Panc1 (cell line): ENCODE results near the gene UGT1A6.

Source experiments
- CTCF ChIP-seq: fragments of 450-650 bp; IDR thresholded peaks from 2 replicates; pipeline ENCODE4 v1.5.1; 2017; ENCODE audit warnings: mild to moderate bottlenecking
- POLR2AphosphoS5 ChIP-seq: IDR thresholded peaks from 2 replicates; pipeline ENCODE4 v1.6.1; 2012; ENCODE audit warnings: mild to moderate bottlenecking, low read depth, low read length, moderate library complexity
- SIN3A ChIP-seq: IDR thresholded peaks from 2 replicates; pipeline ENCODE4 v1.6.1; 2012; ENCODE audit warnings: low read depth, mild to moderate bottlenecking, low read length, moderate library complexity, borderline replicate concordance; ENCODE audit not compliant: insufficient read depth
- TCF7L2 ChIP-seq: IDR thresholded peaks from 2 replicates; pipeline ENCODE4 v1.6.1; 2011; ENCODE audit warnings: mild to moderate bottlenecking, low read depth, low read length, inconsistent platforms

- TF ChIP-seq POLR2AphosphoS5 (no peak), CTCF (no peak), SIN3A (no peak), TCF7L2 (no peak)
Observed at GRCh38 chr2:233801357-233802131, 108.9 kb downstream of the UGT1A6 start.
